NCI-H2081 (cell line): ENCODE measurements around the gene KCTD10.

Experiments
- DNase-seq, 2 experiments: peaks; one replicate each; lab custom pipeline; 2025; lab: John Stamatoyannopoulos, UW

KCTD10 gene, protein sequence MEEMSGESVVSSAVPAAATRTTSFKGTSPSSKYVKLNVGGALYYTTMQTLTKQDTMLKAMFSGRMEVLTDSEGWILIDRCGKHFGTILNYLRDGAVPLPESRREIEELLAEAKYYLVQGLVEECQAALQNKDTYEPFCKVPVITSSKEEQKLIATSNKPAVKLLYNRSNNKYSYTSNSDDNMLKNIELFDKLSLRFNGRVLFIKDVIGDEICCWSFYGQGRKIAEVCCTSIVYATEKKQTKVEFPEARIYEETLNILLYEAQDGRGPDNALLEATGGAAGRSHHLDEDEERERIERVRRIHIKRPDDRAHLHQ

DNA sequence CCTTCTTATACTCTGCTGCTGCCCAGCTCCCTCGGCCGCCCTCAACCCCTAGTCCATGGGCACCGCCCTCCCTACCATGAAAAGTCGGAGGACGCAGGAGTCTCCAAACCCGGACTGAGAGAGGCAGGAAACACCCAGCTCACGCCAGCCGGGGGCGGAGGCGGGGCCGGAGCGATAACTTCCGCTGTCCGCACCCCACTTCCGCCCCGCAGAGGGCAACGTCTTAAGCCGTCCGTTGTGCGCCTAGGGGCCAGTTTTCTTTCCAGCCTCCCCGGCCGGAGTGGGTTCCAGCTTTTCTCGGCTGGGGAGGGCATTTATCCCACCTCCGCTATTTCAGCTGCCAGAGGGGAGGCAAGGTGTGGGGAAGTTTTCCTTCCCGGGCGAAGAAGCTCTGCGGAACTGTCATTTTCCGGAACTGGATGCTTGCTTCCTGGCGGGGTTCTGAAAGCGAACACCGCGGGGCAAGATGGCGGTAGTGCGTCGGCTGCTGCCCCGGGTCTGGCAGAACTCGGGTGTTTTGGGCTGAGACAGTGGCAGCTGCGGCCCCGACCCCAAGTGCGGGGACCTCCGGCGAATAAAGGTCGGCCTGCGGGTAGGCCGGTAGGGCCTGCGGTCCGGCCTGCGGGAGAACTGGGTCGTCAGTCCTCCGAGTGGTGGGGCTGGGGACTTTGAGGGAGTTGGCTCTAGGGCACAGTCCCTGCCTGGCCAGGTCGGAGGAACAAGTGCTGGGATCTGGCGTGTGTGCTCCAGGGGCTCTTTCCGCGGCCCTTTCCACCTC lies at the start of gene KCTD10, which contains the start of gene UBE3B:
TSS of gene KCTD10 (minus strand) at position 116 of the 778 bp plus-strand sequence. CDS start at position 78, 38 bp downstream.
TSS of gene UBE3B (plus strand) at position 450 of the 778 bp plus-strand sequence. CDS start 5,918 bp downstream, outside the sequence.
- DNase-seq, result peak; percentile 86 to 91

DNA sequence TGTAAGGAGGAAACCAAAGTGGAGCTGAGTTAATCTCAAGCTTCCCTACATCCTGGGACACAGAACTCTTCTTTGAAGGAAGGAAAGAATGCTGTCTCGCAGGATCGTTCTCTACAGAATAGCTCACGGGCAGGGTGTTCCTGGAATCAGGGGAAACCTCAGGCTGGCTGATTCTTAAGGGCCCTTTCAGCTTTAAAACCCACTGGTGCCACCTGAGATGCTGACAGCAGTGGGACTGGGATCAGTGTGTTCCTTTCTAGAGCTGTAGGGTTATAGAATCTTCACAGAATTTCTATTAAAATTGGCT lies 48.1 kb upstream of the KCTD10 start:
- no peak for DNase-seq

DNA sequence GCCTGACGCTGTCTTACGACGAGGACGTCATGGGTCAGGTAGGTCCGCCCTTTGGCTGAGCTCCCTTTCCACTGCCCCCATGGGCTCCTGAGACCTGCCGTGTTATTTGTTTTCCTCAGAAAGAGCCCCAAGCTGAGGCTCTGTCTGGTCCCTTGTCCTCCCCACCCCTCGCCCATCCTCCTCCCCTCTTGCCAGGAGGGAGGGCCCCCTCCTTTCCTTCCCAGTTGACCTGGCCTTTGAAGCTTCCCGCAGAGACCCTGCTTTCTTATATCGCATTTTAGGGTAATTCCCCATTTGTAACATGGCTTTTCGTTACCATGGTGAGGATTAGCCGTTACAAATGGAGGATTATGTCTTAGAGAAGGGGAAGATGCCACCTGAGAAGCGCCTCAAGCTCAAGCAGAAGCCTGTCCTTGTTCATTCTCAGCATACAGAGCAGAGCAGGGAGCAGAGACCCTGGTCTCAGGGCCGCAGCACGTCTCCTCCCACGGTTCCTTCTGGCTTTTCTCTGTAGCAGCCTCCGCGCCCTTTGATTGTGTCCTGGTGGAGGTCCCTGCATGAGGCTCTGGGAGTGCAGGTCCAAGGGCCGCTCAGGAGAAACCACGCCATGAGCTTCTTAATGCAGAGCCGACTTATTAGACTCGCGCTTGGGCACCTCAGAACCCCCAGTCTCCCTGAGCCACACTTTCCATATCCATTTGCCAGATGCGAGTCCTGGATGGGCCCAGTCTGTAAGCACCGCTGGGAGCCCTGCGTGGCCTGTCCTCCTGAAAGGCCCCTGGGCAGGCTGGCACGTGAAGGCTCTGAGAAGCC lies 47.6 kb upstream of the KCTD10 start:
- no peak for DNase-seq

DNA sequence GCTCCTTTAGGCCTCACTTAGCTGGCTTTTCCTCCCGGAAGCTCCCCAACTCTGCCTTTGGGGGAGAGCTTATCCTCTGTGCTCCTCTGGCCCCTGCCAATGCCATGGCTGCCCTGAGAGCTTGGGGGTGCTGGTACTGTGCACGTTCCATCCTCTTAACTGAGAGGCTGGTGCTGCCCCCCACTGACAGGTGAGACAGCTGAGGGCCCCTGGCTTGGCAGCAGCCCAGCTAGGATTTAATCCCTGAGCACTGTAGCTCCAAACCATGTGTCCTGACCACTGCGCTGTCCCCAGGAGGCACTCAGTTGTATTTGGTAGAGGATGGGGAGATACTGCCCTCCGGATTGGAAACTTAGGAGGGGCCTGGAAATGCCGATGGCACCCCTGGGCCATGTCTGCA lies 46.4 kb upstream of the KCTD10 start:
- DNase-seq, result peak in 1 of 2 experiments; percentile 9

DNA sequence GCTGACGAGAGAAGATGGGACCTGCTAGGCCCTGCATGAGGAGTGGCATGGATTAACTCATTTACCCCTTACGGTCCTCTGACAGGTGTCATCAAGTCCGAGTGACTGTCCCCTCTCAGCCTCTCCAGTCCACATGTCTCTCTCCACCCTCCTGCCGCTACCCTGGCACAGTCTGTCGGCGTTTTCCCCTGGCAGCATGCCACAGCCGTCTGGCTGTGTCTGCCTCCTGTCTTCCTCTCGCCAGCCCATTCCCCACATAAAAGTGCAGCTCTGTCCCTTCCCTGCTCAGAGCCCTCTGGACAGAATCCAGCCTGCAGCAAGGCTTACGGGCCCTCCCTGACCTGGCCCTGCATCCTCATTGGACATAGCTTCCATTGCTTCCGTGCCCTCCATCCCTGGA lies 46.0 kb upstream of the KCTD10 start:
- peak; percentile 46 to 67 for DNase-seq

DNA sequence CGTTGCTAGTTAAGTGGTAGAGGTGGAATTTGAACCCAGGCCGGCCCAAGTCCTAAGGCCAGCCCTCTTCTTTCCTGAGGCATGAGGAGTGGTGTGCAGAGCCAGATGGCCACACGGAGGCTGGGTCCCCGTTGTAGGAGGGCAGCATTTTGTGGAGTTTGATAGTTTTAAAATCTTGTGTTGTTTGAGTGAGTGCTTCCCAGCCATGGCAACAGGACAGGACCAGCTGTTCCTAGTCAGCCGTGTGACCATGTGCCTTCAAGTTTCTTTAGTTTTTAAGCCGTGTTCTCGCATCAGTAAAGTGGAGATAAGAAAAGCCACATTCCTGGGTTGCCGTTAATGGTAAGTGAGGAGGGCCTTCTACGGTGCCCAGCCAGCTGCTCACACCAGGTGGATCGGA lies 44.7 kb upstream of the KCTD10 start:
- DNase-seq, result no peak

DNA sequence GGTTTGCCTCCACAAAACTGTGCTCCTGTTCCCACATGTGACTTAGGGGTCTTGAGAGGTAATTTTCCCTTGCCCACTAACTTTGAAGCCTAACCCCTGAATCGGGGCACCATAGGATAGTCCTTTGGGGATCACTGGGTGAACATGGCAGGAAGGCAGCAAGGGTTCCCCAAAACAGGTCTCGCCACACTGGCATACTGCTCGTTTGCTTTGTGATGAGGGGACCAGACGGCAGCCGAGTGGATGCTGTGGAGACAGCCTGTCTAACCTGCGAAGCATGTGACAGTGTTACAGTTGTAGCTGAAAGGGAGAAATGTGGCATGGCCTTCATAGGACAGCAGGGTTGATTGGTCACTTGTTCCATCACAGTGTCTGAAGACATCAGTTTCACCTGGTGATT lies 42.7 kb upstream of the KCTD10 start:
- no peak for DNase-seq

DNA sequence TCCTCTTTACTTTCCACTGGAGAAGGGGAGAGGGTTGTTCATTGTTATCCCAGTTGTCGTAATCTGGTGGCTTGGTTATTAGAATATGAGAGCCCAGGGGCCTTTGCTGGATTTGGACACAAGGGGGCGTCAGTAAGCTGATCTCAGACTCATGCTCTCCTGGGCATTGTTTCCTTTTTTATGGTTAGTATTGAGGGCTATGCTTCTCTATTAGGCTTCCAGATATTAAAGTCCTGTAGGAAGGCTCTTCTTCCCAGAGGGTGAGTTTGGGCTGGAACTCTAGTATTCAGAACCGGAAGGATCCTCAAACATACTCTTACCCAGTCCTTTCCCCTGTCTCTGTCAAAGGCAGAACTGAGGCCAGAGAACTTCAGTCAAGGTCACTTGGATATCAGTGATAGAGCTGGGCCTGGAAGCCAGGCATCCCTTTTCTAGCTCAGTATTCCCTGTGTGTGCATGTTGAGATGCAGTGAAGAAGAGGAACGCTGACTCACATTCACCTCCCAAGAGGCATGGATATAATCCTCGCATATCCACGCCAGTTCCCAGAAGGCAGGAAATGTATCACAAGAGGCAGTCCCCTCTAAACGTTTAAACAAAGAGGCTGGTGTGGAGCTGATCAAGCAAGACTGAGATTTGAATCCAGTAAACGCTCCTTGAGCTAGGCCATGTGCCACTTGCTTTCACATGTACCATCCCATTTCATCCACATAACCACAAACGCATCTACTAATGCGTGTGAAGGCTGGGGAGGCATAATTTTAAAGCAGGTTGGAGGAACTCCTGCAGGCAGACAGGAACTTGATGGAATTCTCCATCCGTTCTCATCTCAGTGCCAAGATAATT lies 41.9 kb upstream of the KCTD10 start:
- peak; percentile 71 to 73 for DNase-seq

DNA sequence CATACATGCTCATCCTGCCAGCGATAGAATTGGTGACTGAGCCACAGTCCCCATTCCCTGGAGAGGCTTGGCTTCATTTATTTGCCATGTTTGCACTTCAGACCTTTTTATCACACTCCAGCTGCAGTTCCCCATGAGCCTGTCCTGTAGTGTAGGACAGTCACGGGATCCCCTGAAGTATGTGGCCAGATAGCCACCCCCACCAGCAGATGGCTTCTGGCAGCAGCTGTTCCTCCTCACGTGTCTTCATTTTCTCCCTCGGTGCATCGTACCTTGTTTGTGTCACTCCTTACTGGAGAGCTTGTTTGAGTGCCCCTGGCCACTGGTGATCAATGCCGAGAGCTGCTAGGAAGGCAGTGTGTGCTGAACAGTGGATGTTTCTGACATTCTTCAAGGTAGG lies 40.5 kb upstream of the KCTD10 start:
- no peak for DNase-seq

DNA sequence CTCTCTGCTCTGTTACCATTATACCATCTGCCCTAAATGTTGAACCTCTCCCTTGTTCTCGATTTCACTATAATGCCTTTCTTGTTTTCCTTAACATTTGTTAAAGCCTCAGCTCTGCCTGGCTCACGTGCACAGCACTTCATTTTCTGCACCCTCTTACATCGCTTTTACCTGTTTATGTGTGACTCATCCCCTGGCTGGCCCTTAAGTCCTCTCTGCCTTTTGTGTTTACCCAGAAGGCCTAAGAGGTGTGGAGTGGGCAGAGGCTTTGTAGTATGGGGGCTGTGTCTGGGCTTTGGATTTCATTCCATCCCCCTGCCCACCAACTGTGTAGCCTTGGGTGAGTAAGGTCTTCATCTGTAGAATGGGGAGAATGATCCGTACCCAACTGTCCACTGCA lies 36.9 kb upstream of the KCTD10 start:
- no peak for DNase-seq

DNA sequence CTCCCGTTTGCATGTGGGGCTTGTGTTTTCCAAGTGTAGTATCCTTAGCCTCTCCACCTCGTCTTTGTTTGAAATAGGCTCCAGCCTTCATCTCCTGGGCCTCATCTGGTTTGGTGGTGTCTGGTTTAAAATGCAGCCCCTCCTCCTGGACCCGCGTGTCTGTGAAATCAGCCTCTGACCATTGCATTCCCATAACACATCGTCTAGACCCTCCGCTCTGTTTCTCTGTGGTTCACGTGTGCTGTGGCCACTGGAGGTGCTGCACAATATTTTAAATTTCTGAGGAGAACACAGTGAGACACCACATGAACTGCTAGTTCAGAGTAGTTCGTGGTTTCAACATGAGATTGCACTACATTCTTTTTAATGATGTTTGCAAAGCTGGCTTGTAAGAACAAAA lies 36.0 kb upstream of the KCTD10 start:
- DNase-seq, result no peak

DNA sequence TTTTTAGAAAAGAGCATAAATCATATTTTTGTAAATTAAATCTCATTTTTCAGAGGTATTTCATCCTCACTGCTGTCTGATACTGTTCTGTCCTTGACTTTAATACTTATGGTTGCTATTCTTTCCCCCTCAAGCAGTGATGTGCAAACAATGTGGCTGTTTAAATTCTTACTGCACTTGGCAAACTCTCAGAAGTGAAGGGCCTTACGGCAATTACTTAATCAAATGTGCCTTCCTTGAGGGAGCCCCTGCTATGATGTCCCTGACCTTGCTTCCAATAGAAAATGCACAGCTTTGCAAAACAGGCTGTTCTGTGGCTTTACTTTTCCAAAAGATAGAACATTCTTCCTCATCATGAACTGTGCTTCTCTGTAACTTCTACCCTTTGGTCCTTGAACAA lies 35.5 kb upstream of the KCTD10 start:
- DNase-seq, result no peak

DNA sequence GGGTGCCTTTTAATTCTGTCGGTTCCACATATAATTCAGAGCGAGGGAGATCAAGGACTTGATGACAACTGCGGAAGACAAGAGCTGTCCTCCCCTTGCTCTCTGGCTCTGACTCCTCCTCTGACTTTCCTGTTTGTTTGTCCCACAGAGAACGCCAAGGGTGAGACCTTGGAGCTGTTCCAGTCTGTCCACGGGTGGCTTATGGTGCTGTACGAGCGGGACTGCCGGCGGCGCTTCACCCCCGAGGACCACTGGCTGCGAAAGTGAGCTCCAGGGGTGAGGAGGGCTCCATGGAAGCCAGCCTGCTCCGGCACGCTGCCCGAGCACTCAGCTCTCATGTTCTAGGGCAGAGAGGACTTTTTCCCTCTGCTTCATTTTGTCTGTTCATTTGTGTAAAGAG lies 33.1 kb upstream of the KCTD10 start:
- DNase-seq, result peak; percentile 40 to 77

DNA sequence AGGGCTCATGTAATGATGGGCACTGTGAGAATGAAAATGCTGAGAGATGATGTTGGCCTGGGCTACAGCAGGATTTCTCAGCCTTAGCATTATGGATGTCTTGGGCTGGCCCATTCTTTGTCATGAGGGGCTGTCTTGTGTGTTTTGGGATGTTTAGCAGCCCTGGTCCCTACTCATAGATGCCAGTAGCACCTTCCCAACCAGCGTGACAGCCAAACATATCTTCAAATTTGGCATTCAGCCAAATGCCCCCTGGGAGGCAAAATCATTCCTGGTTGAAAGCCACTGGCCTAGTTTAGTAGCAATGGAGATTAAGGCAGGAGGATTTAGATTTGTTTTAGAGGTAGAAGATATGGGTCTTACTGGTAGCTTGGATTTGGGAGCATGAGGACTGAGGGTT lies 27.0 kb upstream of the KCTD10 start:
- DNase-seq, result peak; percentile 50 to 57

DNA sequence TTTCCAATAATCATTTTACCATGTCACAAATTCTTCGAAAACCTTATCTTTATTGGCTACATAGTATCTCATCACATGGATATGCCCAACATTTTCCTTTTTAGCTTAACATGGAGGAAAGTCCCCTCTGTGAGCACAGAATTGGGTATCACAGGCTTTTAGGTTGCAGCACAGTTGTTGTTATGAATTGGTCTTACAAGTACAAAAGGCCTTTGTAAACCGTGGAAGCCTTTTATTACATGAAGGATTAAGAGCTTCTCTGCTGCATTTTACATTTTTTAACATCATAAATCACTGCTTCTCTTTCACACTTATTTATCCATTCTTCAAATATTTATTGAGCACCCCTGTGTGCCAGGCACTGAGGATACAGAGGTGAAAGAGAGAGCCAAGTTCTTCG lies 26.5 kb upstream of the KCTD10 start:
- no peak for DNase-seq

DNA sequence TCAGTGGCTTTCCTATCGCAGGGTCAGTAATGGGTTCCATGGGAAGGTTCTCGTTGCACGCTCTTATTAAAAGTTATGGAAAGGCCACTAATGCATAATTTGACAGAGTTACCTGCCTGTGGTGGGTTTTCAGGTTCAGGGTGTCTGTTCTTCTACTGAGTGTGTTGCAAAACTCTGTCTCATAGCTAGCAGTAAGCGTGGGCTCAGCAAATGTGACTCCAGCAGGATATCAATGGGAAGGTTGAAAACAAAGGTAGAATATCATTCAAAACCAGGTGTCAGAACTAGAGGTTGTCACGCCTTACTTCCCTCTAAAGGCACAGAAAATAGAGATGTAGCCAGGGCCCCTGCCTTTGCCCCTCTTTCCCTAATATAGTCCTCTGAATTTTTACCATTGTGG lies 25.2 kb upstream of the KCTD10 start:
- no peak for DNase-seq

DNA sequence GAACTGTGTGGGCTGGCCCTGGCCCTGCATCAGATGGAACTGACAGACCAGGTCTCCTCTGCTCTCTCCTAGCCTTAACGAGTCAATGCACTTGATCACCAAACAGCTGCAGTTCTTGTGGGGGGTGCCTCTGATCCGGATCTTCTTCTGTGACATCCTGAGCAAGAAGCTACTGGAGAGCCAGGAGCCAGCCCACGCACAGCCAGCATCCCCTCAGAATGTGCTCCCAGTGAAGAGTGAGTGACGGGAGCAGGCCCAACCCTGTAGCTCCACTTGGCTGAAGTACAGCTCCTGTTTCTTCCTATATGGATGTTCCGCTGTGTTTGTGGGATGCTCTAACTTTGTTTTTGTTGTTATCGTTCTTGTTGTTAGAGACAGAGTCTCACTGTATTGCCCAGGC lies 24.2 kb upstream of the KCTD10 start:
- DNase-seq, result no peak

DNA sequence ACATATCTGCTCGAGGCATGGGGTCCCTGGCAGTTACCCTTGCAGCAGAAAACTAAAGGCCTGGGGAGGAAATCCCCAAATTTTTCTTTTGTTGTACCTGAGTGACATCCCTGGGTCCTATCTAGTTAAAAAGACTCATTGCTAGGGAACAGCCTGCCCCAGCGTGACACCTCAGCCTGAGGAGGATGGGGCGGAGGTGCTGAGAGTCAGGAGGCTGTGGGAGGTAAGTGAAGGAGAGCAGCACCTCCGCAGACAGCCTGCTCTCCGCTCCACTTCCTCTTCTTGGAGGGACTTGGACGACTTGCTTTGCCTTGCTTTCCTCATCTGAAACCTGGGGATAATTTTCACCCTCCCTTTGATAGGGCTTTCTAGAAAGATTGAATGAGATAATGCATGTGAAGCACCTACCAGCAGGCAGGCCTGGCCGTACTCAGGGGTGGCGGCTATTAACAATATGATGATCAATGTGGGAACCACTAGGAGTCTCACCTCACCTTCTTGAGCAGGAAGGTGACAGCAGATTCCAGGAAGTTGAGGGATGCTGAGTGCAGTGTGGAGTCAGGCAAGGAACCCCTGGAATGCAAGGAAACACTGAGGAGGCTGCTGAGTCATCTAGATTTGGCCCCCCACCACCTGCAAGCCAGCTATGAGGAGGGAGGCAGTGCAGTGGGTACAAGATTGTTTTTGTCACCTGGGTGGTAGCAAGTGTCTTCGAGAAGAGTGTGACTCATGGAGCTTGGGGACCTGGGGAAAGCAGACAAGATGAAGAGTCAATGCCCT lies 23.5 kb upstream of the KCTD10 start:
- DNase-seq, result no peak

DNA sequence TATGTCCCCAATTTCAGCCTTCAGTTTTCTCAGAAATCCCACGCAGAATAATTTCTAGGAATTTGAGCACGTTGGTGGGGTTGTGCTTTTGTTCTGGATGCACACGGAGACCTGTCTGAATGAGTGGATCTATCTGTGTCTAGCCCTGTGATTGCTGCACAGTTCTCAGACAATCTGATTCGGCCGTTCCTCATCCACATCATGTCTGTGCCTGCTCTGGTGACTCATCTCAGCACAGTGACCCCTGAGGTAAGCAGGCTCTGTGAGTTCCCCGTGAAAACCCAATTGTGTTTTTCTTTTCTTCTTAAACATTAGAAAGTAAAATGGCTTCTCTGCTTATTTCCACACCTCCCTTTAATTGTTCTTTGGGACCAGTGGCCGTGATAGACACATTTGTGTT lies 20.6 kb upstream of the KCTD10 start:
- no peak for DNase-seq

DNA sequence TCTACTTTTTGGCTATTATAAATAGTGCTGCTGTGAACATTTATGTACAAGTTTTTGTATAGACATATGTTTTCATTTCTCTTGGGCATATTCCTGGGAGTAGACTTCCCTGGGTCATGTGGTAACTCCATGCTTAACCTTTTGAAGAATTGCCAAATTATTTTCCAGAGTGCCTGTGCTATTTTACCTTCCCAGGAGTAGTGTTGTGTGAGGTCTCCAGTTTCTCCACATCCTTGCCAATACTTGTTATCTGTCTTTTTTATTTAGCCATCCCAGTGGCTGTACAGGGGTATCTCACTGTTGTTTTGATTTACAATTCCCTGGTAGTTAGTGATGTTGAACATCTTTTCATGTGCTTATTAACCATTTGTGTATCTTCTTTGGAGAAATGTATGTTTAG lies 19.2 kb upstream of the KCTD10 start:
- no peak for DNase-seq

DNA sequence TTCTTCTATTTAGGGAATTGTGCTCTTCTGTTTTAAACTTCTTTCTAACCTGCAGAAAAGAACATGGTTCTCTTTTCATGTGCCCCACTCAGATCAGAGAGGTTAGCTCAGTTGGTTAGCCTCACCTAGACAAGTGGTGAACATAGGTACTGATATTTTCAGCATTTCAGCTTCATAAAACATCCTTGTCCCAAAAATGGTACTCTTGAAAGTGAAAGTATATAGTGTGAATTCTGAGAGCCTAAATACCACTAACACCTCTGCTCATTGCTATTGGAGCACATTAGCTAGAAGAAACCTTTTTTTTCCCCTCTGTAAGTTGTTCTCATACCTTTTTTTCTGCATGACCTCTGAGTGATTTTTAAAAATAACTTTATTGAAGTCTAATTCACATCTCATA lies 17.9 kb upstream of the KCTD10 start:
- DNase-seq, result no peak
